Transverse colon (tissue), 4 donors: ENCODE results near the gene TBL1XR1. TPM values are rescaled to one million over a fixed set of nuclear protein-coding genes. Genes with fewer than 3 reads are reported as not detected.

ENCODE experiments used
- DNase-seq: peaks from one replicate; pipeline ENCODE4 v3.0.0-alpha.2; 2019
- H3K27ac ChIP-seq, 4 donors: fragments of 200-600 bp; sonication (generic); 2 replicates each; pipeline ENCODE4 v1.5.1; 2016 to 2018; ENCODE audit warnings: inconsistent platforms in 4 of 4
- H3K27me3 ChIP-seq: fragments of 200-600 bp; sonication (generic); 2 replicates; pipeline ENCODE4 v1.5.1; 2017; ENCODE audit warnings: inconsistent platforms
- H3K36me3 ChIP-seq, 4 donors: fragments of 200-600 bp; sonication (generic); 2 replicates each; pipeline ENCODE4 v1.5.1; 2017 to 2019; ENCODE audit warnings: inconsistent platforms in 4 of 4
- H3K4me1 ChIP-seq, 4 donors: fragments of 200-600 bp; sonication (generic); 2 replicates each; pipeline ENCODE4 v1.5.1; 2017 to 2020; ENCODE audit warnings: inconsistent platforms in 4 of 4
- H3K4me3 ChIP-seq, 4 donors: fragments of 200-600 bp; sonication (generic); 1 replicate in 1 of 4; 2 replicates in 3 of 4; pipeline versions ENCODE4 v1.5.1 to v1.6.1; 2017 to 2019; ENCODE audit warnings: inconsistent platforms in 4 of 4
- H3K9me3 ChIP-seq, 2 donors: fragments of 200-600 bp; sonication (generic); 2 replicates each; pipeline ENCODE4 v1.5.1; 2017 to 2019; ENCODE audit warnings: inconsistent platforms in 2 of 2
- EP300 ChIP-seq: sonication (generic); formaldehyde crosslinking; IDR thresholded peaks from one replicate; pipeline ENCODE4 v1.6.1; 2017; ENCODE audit warnings: antibody characterized with exemption, low read depth
- POLR2A ChIP-seq: fragments of 450-650 bp; IDR thresholded peaks from one replicate; pipeline ENCODE4 v1.6.1; 2016; ENCODE audit warnings: antibody characterized with exemption, mild to moderate bottlenecking, moderate library complexity
- POLR2AphosphoS5 ChIP-seq, 3 donors: sonication (generic); formaldehyde crosslinking; IDR thresholded peaks; one replicate each; pipeline ENCODE4 v1.6.1; 2016; ENCODE audit warnings: antibody characterized with exemption in 3 of 3
- WGBS, 2 donors: methylation state at CpG; one replicate each; pipeline ENCODE4 v1.1.5; 2018; ENCODE audit warnings: low coverage in 1 of 2; 5-methylcytosine and 5-hydroxymethylcytosine counted together
- in situ Hi-C, 4 donors: fragments of 200-750 bp; cut with MboI; loops; one replicate each; pipeline versions ENCODE4 v1.15.0 to v1.15.1; 2017; ENCODE audit warnings: low sequenced_read_pairs in 3 of 4, low pct_ligation_motif_present in 1 of 4, low pct_unique_long_range_greater_than_20kb in 1 of 4
- intact Hi-C: fragments of 100-400 bp; cut with DNase I; formaldehyde crosslinking; loops from one replicate; pipeline ENCODE4 v1.15.1; 2023; ENCODE audit warnings: low total_unique reads
- total RNA-seq, 4 donors: library from RNA; depleted of rRNA; stranded (reverse); fragments of >200 nt; gene quantifications; one replicate each; pipeline ENCODE4 v1.1.0, GENCODE V29; 2016
- TF ChIP-seq, protein P1 (sequence below), 5 experiments: fragments of 200-600 bp in 3 of 5; fragments of 450-650 bp in 2 of 5; sonication (generic) in 3 of 5; IDR thresholded peaks; 1 replicate in 2 of 5; 2 replicates in 3 of 5; pipeline ENCODE4 v1.5.1; 2016 to 2017; ENCODE audit warnings: antibody characterized with exemption in 5 of 5, inconsistent platforms in 3 of 5, mild to moderate bottlenecking in 2 of 5, moderate library complexity in 1 of 5

Gene TBL1XR1
- total RNA-seq, 4 donors from 2014 or later = 39.4 to 131 (median 68.1) TPM

DNA sequence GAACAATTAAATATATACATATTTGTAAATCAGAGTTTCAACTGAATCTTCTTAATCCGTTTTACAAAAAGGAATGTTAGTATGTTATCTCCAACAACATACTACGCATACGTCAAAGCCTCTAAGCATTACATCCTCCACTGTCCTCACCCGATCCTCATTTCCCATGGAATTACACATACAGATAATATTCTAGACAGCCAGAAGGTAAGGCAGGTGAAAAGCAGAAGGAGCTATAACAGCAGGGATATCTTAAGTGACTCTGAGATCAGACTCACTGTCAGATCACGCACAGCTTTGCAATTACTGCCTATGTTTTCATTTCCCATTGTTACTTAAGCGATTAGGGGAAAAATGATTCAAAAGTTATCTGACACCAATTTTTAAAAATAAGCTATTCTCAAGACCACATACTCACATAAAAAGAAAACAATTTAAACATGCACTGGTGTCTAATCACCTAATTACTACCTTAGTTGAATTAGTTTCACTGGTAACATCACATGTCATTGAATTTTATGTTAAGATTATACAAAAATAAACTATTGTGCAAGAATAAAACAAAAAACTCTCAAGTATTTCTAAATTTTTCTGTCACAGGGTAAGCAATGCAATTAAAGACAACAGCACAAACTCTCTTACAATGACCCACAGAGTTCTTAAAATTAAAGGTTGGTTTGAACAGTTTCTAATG is 92.8 kb downstream of the TBL1XR1 start:
- Histone ChIP-seq H3K9me3 (no peaks in the 10 kb centered on the region), H3K36me3 (no peaks in the 10 kb centered on the region), H3K4me3 (no peak overlapping the region), H3K27me3 (no peaks in the 10 kb centered on the region), H3K27ac (no peak overlapping the region), H3K4me1 (peaks cover 12 to 61% (median 20%) of the 10 kb centered on the region in 4 donors)
- intact Hi-C loops = no loop called here
- in situ Hi-C loops = no loop called here
- WGBS, 2 donors = 86 to 87% methylated on average over 6 of the region's 6 CpGs
- DNase-seq = no peak
- TF ChIP-seq, protein P1, sequence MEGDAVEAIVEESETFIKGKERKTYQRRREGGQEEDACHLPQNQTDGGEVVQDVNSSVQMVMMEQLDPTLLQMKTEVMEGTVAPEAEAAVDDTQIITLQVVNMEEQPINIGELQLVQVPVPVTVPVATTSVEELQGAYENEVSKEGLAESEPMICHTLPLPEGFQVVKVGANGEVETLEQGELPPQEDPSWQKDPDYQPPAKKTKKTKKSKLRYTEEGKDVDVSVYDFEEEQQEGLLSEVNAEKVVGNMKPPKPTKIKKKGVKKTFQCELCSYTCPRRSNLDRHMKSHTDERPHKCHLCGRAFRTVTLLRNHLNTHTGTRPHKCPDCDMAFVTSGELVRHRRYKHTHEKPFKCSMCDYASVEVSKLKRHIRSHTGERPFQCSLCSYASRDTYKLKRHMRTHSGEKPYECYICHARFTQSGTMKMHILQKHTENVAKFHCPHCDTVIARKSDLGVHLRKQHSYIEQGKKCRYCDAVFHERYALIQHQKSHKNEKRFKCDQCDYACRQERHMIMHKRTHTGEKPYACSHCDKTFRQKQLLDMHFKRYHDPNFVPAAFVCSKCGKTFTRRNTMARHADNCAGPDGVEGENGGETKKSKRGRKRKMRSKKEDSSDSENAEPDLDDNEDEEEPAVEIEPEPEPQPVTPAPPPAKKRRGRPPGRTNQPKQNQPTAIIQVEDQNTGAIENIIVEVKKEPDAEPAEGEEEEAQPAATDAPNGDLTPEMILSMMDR (IDR thresholded peaks at IDR 0.05) = no peak
- TF ChIP-seq POLR2AphosphoS5 (IDR thresholded peaks at IDR 0.05) (no peak), EP300 (no peak), POLR2A (no peak)

DNA sequence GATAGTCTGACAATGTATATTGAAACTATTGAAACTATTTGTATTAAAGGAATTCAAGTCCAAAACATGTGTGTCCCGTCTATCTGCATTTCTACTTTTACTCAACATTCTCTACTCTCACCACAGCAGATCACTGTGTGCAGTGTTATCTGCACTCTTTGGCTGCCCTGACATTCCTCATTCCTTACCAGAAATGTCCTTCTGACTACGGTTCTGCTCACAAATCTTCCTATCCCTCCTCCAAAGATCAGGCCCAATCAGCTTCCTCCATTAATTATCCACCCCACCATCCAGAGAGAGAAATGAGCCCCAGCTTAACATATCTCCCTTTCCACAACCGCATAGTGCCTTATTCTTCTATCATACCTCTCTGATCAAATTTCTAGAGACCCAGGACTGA is 94.7 kb downstream of the TBL1XR1 start:
- intact Hi-C loops (no loop called here), in situ Hi-C loops (no loop called here)
- WGBS, 2 donors = 47 to 62% methylated on average over 3 of the region's 3 CpGs

GRCh38 chr3:177098551-177098950 is 98.7 kb downstream of the TBL1XR1 start:
- intact Hi-C loops (no loop called here), in situ Hi-C loops (no loop called here)
- no peak overlapping the region for H3K4me3 ChIP-seq
- no peaks in the 10 kb centered on the region for H3K27me3 ChIP-seq
- H3K36me3 ChIP-seq = no peaks in the 10 kb centered on the region
- TF ChIP-seq, protein P1 (IDR thresholded peaks at IDR 0.05) = no peak
- TF ChIP-seq EP300 (no peak), POLR2AphosphoS5 (IDR thresholded peaks at IDR 0.05) (no peak), POLR2A (no peak)
- H3K9me3 ChIP-seq = peaks cover 0 to 6% of the 10 kb centered on the region in 2 donors
- no peak for DNase-seq
- H3K4me1 ChIP-seq = peaks cover 0 to 14% (median 3%) of the 10 kb centered on the region in 4 donors
- no peak overlapping the region for H3K27ac ChIP-seq
- WGBS, 2 donors = 69 to 75% methylated on average over 2 of the region's 2 CpGs

More for the DNA sequence above, 94.7 kb downstream of the TBL1XR1 start:
- Histone ChIP-seq H3K9me3 (no peaks in the 10 kb centered on the region), H3K27ac (no peak overlapping the region), H3K4me3 (no peak overlapping the region), H3K36me3 (no peaks in the 10 kb centered on the region), H3K4me1 (peaks cover 8 to 45% (median 12%) of the 10 kb centered on the region in 4 donors), H3K27me3 (no peaks in the 10 kb centered on the region)
- DNase-seq = no peak
- TF ChIP-seq POLR2AphosphoS5 (IDR thresholded peaks at IDR 0.05) (no peak), EP300 (no peak), POLR2A (no peak)
- TF ChIP-seq, protein P1 (IDR thresholded peaks at IDR 0.05) = no peak

GRCh38 chr3:177096615-177097014 is 100.7 kb downstream of the TBL1XR1 start:
- no peak for DNase-seq
- TF ChIP-seq POLR2A = no peak
- no peak for TF ChIP-seq POLR2AphosphoS5 (IDR thresholded peaks at IDR 0.05)
- TF ChIP-seq EP300 = no peak
- TF ChIP-seq, protein P1 (IDR thresholded peaks at IDR 0.05) = no peak
- no peak overlapping the region for H3K4me3 ChIP-seq
- peaks cover 0 to 6% of the 10 kb centered on the region in 2 donors for H3K9me3 ChIP-seq
- H3K4me1 ChIP-seq = peaks cover 0 to 3% (median 0%) of the 10 kb centered on the region in 4 donors
- in situ Hi-C loops (no loop called here), intact Hi-C loops (no loop called here)
- 43 to 79% methylated on average over 1 of the region's 1 CpG for WGBS, 2 donors
- no peaks in the 10 kb centered on the region for H3K36me3 ChIP-seq
- no peaks in the 10 kb centered on the region for H3K27me3 ChIP-seq
- H3K27ac ChIP-seq = no peak overlapping the region
